SH-SY5Y (cell line): ENCODE results near the gene FOCAD.

Experiments used
- GATA2 ChIP-seq: IDR thresholded peaks from 2 replicates; pipeline ENCODE4 v1.6.1; 2011; ENCODE audit warnings: mild to moderate bottlenecking, low read depth, low read length
- GATA3 ChIP-seq: IDR thresholded peaks from 2 replicates; pipeline ENCODE4 v1.6.1; 2011; ENCODE audit warnings: low read depth, mild to moderate bottlenecking, low read length, moderate library complexity

- no peak for TF ChIP-seq GATA3
- no peak for TF ChIP-seq GATA2
These were observed 296.9 kb downstream of the FOCAD start for GRCh38 chr9:20980832-20981455.
